Measurements from ENCODE around the gene HIRA.
A peak's percentile ranks its signal among the peaks of the same experiment; 100 is the strongest.
"Not testable (repeated sequence)": the region's sequence is repeated elsewhere in the genome, so short reads cannot be mapped to it uniquely, and the experiment has no call there.

The HIRA gene

DNA sequence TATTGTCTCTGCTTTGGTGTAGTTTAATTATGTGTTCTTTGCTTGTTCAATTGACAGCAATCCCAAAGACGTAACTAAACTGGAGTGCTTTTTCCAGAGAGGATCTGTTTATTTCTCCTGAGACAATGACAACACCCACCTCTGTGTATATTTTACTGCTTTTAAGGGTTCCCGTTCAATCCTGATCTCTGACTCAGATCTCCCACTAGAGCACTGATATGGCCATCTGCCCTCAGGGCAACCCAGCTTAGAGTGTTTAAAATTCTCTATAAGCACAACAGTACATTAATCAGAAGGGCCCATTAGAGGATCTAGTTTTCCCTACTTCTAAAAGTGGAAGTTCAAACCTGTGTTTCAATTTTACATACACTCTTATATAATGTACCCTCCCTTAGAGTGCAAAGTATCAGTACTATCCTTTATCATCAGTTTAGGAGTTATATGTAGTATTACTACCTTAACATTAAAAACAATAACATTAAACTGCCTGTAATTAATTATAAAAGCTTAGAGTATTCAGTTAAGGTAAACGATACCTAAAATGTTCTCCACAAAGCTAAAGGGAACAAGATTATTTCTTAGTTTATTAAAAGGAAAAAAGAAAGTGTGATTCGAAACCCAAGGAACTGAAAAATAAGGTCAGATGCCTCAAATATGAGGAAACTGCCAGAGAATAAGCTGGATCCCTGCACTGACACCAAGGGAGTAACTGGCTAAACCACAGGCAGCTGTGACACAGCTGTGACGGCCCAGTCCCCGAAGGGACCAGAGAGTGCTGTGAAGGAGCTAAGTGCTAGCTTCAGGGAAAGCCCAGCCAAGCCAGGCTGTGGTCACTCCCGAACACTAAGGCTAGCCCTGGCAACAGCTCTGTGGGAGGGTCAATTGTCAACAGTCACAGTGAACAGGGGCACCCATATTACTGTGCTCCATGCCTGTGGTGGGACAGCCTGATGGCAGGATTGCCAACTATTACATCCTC lies 32.2 kb upstream of the HIRA start:
- no peak for DNase-seq

DNA sequence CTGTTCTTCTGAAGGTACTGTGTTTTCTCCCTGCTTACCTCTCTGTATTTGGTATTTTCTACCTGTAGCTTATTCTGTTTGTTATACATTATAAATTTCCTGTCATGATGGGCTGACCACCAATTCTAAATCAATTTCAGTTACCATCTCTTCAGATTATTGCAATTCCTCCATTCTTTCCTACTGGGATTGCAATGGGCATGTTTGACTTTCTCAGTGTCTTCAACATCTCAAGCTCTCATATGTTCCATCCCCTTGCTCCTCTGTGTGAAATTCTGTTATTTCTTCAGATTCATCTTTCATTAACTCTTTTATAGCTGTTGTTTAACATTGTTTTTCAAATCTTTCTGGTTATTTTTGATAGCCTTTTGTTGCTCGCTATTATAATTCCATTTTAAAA lies 31.5 kb upstream of the HIRA start:
- no peak for DNase-seq

DNA sequence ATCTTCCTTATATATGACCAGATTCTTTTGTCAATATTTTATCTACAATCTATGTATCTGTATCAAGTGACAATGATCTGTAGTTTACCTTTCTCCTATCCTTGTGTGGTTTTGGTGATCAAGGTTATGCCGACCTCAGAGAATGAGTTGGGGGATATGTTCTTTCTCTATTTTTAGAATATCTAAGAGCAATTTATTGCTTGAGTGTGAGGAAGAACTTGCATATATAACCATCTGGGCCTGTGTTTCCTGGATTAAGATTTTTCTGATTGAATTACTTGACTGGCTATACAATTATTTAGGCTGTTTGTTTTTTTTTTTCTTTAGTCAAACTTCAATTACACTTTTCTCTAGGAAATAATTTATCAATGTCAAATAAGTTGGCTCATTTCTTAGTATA lies 30.0 kb upstream of the HIRA start:
- no peak for DNase-seq

DNA sequence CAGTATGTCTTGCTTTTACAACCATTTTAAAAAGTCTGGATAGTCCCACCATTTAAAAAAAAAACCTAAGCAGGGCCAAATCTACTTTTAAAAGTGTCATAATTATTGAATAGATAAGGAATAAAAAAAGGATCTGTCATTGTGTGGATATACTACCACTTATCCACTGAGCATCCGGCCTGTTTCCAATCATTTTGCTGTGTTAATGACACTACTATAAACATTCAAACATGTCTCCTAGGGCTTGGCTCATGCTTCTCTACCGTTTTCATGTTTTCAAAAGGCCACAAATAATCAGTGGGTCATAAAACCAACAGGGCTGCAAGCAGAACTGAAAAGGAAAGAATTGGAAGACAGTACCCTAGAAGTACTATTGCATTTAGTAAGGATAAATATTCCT lies 28.5 kb upstream of the HIRA start:
- DNase-seq: no peak

DNA sequence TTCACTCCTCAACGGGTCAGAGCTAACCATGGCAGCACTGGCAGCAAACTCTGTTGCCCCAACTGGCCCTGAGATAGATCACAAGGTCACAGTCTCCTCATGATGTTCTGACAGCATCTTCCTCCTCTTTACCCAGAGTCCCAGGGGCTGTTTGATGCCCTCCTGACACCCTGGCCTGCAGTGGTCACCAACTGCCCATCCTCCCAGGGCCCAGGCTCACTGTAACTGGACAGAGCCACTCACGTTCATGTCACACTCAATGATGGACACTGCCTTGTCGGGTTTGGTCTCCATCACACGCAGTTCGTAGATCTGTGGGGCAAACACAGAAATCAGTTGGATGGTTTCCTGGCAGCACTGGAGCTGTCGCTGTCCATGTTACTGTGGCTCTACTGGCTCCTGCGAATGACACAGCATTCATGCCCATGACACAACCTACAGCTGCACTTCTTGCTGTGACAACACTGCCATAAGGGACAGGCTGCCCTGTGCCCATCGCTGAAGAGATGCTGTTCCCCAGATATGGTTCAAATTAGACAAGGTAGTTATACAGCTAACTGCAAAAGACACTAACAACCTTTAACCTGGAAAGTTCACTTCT lies 26.4 kb upstream of the HIRA start:
- DNase-seq: no peak

DNA sequence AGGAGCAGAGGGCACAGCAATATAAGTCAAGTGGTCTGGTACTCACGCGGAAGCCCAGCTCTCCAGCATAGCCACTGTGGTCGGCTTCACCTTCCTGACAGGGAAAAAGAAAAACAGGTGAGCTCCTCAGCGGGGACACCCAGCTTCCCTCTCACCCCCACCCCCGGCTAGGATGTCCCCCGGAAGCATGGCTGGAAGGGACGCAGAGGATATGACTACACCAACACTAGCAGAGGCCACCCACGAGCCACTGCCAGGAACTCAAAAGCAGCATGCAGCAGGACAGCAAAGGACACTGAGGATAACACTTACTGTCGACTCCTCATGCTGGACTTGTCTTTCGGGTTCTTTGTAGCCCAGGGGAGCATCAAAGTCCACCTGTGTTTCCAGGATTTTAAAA lies 25.0 kb upstream of the HIRA start:
- DNase-seq: no peak

DNA sequence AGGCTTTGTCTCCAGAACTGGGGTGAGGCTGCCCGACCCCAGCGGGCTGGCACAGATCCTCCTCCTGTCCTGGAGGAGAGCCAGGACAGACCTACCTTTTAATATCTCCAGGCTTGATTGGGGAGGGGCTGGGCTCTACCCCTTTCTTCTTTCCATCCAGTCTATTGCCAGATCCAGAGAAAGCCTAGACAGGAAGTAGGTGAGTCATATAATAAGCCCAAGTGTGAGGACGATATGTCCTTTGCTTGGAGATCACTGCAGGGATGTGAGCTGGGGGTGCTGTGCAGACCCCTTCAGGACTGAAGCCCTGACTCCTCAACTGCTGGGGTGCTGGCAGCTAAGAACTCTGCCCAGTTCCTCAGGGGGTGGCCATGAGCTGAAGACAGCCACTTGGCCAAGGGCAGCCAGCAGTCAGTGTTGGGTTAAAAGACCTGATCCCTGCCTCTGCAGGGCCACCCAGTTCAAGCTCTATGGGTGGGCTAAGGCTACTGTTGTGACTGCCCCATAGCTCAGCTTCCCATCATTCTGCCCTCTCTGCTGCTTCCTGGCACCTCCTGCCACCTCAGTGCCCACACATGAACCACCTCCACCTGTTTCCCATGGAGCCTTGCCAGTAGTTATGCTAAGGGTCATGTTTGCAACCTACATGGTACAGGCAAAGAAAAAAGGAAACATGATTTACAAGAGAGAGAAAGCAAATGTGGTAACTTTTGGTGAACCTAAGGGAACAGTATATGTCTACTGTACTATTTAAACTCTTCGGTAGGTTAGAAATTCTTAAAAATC lies 24.2 kb upstream of the HIRA start:
- DNase-seq: no peak

DNA sequence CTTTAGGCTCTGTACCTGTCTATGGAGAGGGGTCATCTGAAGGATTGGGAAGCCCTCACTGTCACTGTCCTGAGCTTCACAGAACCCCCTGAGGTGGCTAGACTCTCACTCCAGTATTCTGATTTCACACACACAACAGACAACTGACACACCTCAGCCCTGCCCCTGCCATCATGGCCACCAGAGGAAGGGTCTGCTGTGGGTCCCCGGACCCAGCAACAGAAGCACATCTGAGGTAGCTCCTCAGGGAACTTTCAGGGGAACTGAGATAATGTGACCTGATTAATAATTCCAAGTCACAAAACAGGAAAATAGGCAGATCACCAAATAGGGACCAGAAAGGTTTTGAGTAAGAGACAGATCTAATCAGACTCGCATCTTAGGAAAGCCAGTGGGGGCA lies 23.5 kb upstream of the HIRA start:
- no peak for DNase-seq

DNA sequence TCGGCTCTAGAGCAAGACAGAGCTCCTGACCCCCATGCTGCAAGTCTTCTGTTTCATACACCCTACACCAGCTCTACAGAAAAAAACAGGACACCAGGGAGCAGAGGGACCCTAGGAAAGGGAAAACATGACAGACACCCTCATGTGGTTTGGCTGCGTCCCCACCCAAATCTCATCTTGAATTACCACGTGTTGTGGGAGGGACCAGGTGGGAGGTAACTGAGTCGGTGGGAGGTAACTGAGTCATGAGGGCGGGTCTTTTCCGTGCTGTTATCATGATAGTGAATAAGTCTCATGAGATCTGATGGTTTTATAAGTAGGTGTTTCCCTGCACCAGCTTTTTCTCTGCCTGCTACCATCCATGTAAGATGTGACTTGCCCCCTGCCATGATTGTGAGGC lies 22.6 kb upstream of the HIRA start:
- no peak for DNase-seq

DNA sequence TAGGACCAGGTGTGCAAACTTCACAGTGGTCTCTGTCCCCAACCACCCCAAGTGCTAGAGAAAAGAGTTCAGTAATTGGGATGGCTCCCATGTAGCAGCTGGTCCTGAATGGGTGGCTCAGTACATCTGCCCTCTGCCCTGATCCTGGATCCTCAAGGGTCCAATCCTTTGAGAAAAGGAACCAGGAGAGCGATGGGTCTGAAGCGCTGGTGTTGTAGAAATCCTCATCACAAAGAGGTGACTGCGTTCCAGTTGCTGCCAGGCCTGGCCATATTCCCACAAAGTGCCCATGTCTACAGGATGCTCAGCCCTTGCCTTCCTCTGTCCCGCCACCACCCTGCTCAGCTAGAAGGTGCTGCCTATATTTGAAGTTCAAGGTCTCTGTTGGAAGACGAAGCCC lies 22.2 kb upstream of the HIRA start:
- DNase-seq: no peak

DNA sequence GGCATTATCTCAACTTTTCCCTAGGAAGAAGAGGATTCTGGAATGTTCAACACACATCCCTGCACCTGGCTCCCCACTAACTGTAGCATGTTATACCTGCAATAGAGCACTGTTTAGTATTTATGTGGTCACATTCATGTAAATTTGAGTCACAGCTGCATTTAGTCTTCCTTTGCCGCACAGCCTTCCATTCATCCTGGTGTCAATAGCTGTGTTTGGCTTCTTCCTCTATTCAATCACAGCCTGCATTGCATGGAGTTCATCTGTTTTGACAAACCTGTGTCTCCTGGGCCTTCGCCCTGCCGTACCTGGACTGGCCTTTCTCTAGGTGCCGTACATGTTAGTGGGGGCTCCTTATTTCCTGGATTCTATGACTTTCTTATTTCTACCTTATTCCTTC lies 20.0 kb upstream of the HIRA start:
- no peak for DNase-seq

DNA sequence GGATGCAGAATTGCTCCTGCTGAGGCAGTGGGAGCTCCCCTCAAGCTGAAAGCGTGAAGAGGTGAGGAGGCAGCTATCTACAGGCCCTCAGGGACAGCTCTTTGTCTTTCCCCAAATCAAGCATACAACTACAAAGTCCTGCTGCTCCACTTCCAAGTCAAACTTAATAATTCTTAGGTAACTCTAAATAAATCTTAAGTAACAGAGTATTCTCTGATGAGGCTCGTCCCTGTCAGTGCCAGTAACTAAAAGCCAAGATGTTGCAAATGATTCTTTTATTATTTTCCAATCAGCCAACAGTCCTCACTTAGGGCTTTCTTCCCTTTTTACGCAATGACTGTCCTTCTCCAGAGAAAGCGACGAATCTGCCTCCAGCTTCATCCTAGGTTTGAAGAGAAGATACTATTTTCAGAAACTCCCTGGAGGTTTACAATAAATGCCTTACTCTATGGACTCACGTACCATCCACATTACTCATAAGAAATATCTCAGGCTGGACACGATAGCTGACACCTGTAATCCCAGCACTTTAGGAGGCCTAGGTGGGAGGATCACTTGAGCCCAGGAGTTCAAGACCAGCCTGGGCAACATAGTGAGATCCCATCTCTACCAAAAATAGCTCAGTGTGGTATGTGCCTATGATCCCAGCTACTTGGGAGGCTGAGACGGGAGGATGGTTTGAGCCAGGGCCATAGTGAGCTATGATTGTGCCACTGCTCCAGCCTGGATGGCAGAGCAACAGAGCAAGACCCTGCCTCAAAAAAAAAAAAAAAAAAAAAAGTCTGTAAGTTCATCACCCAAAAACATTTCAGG lies 19.0 kb upstream of the HIRA start:
- DNase-seq: no peak

DNA sequence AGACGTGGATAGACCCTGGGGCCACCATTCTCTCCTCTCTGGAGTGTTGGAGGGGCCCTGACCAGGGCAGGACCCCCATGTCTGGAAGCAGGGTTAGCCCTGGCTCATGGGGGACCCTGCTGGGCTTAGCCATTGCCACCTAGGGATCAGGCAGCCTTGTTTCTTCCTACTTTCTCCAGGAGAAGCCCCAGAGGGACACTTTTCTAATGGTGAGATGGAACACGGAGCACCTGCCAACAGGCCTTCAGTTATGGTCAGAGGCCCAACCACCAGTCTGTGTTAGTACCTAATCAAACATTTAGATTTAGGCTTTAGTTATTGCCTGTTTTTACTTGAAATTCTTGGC lies 17.9 kb upstream of the HIRA start:
- no peak for DNase-seq

DNA sequence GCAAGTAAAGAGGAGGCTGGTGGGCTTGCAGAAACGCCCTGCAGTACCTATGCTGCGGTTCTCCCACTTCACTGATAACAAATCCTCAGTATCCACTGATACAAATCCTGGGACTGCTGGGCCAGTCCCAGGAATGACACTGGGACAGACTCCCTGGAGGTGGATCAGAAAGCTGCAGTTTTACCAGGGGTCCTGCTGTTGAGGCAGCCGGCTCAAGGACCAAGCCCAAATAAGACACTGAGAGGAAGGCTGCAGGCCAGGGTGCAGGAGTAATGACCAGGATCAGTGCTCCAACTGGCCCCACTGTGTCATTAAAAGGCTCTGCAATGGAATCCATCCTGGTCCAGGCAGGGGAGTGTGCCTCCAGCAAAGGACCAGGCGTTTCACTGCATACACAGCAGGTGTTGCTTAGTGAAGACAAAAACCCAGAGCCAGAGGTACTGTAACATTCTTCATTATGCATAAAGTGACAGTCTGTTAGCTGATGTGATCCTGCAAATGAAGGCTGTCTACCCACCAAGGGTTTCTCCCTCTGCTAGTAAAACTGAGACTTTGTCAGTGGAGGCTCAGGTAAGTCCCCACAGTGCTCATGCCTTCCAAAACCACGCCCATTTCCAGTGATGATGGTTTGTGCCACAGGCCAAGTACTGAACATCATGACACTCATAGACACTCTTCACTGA lies 17.3 kb upstream of the HIRA start:
- DNase-seq: no peak

DNA sequence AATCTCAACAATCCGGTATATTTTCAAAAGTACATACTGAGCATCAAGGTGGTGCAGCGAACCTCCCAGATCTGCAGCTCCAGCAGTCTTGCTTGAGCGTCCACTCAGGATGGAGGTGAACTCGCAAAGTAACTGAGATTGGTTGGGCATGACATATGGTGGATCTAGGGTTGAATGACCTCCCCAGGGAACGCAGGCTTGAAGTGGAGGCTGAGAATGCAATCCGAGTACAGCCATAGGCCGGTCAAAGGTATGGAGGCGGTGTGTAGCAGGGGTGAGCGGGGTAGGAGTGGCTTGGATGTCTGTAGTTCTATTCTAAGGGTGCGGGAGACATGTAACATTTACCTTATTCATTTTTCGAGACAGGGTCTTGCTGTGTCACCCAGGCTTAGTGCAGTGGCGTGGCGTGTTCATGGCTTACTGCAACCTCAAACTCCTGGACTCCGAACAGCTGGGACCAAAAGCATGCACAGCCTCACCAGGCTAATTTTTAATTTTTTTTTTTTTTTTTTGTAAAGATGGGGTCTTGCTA lies 16.6 kb upstream of the HIRA start:
- DNase-seq: no peak

DNA sequence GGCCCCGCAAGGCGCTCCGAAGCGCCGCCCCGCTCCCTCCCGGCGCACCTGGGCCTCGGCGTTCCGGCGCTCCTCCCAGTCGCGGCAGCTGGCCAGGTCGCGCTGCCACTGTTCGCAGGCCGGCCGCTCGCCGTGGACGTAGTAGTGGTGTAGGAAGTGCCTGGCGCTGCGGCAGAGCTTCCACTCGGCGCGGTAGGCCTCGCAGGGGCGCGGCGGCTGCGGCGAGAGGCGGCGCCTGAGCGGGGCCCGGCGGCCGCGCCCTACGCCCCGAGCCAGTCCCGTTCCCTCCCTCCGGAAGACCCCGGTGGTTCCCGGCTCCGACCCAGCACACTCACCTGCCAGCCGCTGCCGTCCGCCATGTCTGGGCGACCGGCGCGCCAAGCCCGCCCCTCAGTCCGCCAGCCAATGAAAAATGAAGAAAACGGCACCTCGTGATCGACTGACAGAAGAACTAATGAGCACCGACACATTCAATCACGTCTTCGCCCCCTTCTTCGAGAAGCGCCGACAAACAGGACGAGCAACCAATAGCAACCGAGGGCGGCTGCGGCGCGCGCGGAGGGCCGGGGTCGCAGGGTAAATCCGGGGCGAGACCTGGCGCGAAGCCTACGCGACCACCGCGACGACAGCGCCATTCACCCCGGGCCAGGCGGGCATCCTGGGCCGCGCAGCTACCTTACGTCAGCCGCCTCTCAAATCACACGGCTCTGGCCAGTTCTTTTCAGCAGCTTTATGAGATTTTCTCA lies 16.0 kb upstream of the HIRA start, which contains the start of gene C22orf39:
TSS of gene C22orf39 (minus strand) at position 382 of the 746 bp plus-strand sequence. CDS start at position 359, 23 bp downstream.
- DNase-seq: peak; percentile 56

DNA sequence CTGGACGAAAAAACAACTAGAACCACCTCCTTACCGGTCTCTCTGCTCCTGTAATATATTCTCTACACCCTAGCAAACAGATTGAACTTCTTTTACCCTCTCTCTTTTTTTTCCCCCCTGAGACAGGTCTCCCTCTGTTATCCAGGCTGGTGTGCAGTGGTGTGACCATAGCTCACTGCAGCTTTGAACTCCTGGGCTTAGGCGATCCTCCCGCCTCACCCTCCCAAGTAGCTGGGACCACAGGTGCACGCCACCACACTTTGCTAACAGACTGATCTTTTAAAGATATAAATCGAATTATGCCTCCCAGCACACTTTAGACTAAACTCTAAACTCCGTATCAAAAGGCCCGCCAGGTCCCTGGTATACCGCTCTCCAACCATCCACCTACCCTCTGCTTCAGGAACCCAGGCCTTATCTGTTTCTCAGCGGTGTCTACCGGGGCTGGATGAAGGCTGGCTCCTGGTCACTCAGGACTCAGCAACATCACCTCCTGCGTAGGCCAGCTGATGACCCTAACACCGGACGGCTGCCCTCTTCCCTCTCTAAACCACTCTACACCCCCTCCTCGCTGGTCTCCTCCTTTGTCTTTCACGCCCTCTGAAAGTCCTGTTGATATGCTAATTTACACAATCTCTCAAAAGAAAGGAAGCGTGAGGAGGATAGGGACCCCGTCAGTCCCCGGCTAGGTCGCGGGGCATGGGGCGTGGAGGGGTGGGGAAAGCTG lies 15.2 kb upstream of the HIRA start:
- DNase-seq: no peak

DNA sequence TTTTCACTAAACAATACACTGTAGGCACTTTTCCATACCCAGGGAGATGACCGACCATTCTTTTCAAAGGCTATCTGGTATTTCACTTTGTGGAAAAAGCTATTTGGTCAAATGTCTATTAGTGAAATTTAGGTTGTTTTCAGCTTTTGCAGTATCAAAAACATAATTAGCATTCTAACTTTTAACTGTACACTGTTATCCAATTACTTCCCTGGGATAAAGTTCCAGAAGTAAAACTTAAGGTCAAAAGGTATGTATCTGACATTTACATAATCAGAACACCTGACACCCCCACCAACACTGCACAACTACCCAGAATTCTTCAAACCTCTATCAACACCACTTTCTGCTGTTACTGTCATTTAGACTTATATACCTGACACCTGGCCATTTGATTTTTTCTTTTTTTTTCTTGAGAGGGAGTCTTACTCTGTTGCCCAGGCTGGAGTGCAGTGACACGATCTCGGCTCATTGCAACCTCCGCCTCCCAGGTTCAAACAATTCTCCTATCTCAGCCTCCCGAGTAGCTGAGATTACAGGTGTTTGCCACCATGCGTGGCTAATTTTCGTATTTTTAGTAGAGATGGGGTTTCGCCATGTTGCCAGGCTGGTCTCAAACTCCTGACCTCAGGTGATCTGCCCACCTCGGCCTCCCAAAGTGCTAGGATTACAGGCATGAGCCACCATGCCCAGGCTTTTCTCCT lies 13.9 kb upstream of the HIRA start:
- DNase-seq: not testable (repeated sequence)

DNA sequence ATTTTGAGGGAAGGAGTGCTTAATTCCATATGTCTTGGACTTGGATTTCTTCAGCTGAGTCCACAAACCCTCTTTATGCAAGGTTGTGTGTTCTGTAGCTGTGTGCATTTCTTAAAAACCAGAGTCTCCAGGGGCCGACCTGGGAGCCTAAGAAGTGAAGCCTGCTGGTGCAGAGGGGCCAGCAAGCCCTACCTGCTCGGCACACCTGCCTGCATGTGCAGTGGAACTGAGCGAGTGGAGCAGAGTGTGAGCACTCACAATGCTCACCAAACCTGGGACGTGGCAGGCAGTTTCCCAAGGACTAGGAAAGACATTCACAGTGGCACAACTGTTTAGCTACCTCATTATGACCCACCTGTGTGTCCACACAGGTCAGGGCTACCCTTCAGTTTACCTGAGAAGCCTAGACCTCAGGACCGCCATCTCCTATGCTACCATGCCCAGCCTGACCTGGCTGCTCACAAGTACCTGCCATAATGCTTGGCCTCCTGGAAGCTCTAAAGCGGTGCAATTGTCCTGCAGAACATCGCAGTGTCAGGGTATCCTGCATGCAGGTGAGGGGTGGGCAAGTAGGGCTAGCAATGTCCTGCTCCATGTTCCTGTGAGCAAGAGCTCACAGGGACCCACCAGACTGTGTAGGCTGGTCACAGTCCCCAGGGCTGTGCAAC lies 12.1 kb upstream of the HIRA start:
- no peak for DNase-seq
